Measurements from ENCODE around the gene SSRP1.
"Not testable (repeated sequence)": the region's sequence is repeated elsewhere in the genome, so short reads cannot be mapped to it uniquely, and the experiment has no call there.

Gene SSRP1

DNA sequence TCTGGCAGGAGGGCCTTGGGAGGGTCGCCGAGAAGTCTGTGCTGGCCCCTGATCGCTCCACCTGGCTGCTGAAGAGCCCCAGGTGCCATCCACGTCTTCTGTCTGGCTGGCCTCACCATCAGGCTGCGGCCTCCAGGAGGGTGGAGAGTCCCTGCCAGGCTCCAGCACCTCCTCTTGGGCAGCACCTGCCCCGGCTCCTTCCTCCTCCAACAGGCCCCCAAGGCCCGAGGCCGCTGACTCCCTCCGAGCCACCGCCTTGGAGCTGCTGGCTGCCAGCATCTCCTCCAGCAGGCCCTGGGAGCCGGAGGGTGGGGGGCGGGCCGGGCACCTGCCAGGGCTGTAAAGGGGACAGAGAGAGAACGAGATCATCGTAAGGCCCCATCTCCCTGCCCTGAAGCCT is 33.2 kb downstream of the SSRP1 start:
- no peak for DNase-seq (ENCODE audit: low read depth in 2 of 2, low spot score in 1 of 2)

- no peak for DNase-seq (ENCODE audit: low read depth in 2 of 2, low spot score in 1 of 2)
These were observed 33.8 kb downstream of the SSRP1 start for GRCh38 chr11:57301711-57302423.

DNA sequence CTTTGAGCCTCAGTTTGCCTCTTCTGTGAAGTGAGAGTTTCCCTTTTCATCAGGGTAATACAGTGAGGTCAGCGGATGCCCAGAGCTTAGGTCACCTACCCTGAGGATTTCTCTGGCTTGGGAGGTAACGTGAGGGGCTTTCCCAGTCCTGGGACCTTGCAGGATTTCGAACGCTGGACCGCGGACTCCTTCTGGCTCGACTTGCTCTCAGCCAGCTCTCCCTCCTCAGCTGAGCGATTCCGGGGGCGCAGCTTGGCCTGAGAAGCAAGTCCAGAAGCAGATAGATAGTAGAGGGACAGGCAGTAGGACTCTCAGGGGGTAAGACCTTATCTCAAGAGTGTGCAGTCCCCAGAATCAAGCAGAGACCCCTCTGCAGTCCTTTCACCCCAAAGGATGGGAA is 34.9 kb downstream of the SSRP1 start:
- no peak for DNase-seq (ENCODE audit: low read depth in 2 of 2, low spot score in 1 of 2)

DNA sequence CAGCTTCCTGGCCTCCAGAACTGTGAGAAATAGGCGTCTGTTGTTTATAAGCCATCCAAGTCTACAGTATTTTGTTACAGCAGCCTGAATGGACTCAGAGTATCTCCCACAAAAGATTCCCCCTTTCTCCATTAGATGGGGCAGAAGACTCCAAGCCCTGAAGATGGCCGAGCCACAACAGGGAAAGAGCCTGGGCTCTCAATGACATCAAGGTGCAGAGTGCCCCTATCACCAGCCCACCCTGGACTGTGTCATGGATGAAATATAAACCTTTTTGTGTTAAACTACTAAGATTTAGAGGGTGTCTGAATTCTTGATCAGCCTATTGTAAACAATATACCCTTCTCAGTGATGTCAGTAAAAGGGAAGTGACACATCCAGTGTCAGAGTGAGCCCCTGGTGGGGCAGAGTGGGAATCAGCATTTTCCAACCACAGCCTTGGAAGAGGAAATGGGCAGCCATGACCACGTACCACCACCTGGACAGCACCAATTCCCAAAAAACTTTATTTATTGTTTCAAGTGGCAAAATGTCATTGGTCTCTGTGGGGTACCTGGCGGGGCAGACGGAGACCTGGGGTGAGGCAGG is 36.4 kb downstream of the SSRP1 start:
- no peak for DNase-seq (ENCODE audit: low read depth in 2 of 2, low spot score in 1 of 2)

GRCh38 chr11:57297221-57297620 is 38.5 kb downstream of the SSRP1 start:
- DNase-seq (ENCODE audit: low read depth in 2 of 2, low spot score in 1 of 2), result no peak

- DNase-seq (ENCODE audit: low read depth in 2 of 2, low spot score in 1 of 2), result not testable (repeated sequence)
These were observed 39.5 kb downstream of the SSRP1 start for GRCh38 chr11:57296205-57296604.

- no peak for DNase-seq (ENCODE audit: low read depth in 2 of 2, low spot score in 1 of 2)
These were observed 41.2 kb downstream of the SSRP1 start for GRCh38 chr11:57294225-57295131.

GRCh38 chr11:57290288-57290687 is 45.4 kb downstream of the SSRP1 start:
- no peak for DNase-seq (ENCODE audit: low read depth in 2 of 2, low spot score in 1 of 2)

- no peak for DNase-seq (ENCODE audit: low read depth in 2 of 2, low spot score in 1 of 2)
These were observed 46.7 kb downstream of the SSRP1 start for GRCh38 chr11:57288771-57289579.

- no peak for DNase-seq (ENCODE audit: low read depth in 2 of 2, low spot score in 1 of 2)
These were observed 47.8 kb downstream of the SSRP1 start for GRCh38 chr11:57287884-57288283.

GRCh38 chr11:57283231-57283990 is 52.3 kb downstream of the SSRP1 start:
- no peak for DNase-seq (ENCODE audit: low read depth in 2 of 2, low spot score in 1 of 2)

DNA sequence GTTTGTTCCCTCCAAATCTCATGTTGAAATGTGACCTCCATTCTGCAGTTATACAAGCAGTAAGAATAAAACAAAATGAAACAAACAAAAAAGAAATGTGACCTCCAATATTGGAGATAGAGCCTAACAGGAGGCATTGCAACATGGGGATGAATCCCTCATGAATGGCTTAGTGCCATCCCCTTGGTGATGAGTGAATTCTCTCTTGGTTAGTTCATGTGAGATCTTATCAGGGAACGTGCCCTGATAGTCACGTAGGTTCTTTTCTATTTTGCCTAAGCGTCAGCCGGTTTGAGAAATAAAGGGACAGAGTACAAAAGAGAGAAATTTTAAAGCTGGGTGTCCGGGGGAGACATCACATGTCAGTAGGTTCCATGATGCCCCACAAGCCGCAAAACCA is 54.1 kb downstream of the SSRP1 start:
- not testable (repeated sequence) for DNase-seq (ENCODE audit: low read depth in 2 of 2, low spot score in 1 of 2)

GRCh38 chr11:57279116-57279515 is 56.6 kb downstream of the SSRP1 start:
- DNase-seq (ENCODE audit: low read depth in 2 of 2, low spot score in 1 of 2), result no peak

DNA sequence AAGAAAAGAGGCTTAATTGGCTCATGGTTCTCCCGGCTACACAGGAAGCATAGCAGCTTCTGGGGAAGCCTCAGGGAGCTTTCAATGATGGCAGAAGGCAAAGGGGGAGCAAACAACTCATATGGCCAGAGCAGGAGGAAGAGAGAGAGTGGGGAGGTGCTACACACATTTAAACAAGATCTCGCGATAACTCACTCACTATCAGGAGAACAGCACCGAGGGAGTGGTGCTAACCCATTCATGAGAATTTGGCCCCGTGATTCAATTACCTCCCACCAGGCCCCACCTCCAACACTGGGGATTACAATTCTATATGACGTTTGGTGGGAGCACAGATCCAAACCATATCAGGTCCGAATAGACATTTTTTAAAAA is 57.0 kb downstream of the SSRP1 start:
- DNase-seq (ENCODE audit: low read depth in 2 of 2, low spot score in 1 of 2), result no peak

- no peak for DNase-seq (ENCODE audit: low read depth in 2 of 2, low spot score in 1 of 2)
These were observed 57.6 kb downstream of the SSRP1 start for GRCh38 chr11:57277845-57278720.

DNA sequence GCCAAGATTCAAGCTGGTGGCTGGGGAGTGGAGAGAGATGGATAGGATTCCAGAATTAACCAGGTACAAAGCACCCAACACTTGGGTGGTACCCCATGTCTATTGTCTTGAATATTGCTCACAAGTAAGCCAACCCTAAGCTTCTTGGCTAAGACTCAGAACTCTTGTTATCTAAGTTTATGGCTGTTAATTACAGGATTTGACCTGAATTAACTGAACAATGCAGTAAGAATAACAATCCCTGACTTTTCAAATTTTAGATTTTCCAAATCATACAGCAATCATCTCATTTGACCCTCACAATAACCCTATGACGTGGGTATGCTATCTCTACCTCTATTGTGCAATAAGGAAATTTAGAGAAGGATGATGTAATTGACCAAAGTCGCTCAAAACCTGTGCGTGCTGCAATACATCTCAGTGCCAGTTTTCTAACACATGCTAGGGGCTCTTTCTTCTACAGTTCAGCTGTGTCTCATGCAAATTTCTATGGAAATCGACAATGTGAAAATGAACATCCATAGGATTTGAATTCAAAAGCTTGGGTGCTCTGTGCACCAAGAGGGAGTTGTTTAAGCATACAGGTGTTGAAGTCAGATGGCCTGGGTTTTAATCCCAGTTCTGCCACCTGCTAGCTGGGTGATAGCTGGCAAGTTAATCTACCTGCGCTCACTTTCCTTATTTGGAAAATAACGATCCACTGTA is 58.6 kb downstream of the SSRP1 start:
- no peak for DNase-seq (ENCODE audit: low read depth in 2 of 2, low spot score in 1 of 2)

GRCh38 chr11:57276169-57276970 is 59.3 kb downstream of the SSRP1 start:
- DNase-seq (ENCODE audit: low read depth in 2 of 2, low spot score in 1 of 2), result no peak

Data from stimulated activated CD8-positive, alpha-beta memory T cell treated with anti-CD3 and anti-CD28 coated beads, Interleukin-4, amount 100 ng/mL, for 4 hours (primary cell).